Measurements from ENCODE around the gene RNASET2.
"Not testable (repeated sequence)": the region's sequence is repeated elsewhere in the genome, so short reads cannot be mapped to it uniquely, and the experiment has no call there.

The RNASET2 gene

DNA sequence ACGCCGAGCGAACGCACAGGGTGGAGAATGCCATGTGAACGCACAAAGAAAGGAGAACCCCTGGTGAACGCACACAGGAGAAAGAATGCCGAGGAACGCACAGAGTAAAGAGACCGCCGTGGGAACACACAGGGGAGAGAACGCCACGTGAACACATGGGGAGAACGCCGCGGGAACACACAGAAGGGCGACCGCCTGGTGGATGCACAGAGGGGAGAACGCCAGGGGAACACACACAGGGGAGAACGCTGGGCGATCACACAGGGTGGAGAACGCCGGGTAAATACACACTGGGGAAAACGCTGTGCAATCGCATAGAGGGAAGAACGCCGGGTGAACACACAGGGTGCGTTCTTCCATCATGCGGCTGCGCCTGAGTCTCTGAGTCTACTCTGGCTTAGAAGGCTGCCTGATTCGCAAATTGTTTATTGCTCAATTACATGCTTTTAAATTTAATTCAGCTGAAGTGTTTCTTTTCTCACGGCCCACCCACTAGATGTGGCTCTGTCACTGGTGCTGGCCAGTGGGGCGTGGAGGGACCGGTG, 54.1 kb downstream of the RNASET2 start:
- DNase-seq (ENCODE audit: low spot score), result no peak

DNA sequence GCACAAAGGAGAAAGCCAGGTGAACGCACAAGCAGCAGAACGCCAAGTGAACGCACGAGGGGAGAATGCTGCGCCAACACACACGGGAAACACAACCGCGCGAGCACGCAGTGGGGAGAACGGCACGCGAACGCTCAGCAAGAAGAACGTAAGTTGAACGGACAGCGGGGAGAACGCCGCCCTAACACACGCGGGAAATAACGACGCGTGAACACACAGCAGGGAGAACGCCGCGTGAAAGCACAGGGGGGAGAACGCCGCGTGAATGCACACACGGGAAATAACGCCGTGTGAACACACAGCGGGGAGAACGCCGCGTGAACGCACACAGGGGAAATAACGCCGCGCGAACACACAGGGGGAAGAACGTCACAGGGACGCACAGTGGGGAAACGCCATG, 54.7 kb downstream of the RNASET2 start:
- DNase-seq (ENCODE audit: low spot score), result no peak

DNA sequence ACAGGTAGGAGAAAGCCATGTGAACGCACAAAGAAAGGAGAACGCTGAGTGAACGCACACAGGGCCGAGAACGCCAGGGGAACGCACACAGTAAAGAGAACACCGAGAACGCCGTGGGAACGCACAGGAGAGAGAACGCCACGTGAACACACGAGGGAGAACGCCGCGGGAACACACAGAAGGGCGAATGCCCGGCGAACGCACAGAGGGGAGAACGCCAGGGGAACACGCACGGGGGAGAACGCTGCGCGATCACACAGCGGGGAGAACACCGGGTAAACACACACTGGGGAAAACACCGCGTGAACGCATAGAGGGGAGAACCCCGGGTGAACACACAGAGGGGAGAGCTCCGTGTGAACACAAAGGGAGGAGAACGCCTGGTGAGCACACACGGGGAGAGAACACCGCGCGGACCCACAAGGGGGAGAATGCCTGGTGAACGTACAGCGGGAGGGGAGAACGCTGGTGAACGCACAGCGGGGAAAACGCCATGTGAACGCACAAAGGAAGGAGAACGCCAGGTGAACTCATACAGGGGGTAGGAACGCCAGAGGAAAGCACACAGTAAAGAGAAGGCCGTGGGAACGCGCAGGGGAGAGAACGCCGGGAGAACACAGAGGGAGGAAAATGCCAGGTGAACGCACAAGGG, 55.3 kb downstream of the RNASET2 start:
- DNase-seq (ENCODE audit: low spot score), result no peak

GRCh38 chr6:166900130-166900708, 56.1 kb downstream of the RNASET2 start:
- DNase-seq (ENCODE audit: low spot score), result no peak

GRCh38 chr6:166898910-166899309, 57.4 kb downstream of the RNASET2 start:
- no peak for DNase-seq (ENCODE audit: low spot score)

GRCh38 chr6:166894614-166895013, 61.7 kb downstream of the RNASET2 start:
- not testable (repeated sequence) for DNase-seq (ENCODE audit: low spot score)

DNA sequence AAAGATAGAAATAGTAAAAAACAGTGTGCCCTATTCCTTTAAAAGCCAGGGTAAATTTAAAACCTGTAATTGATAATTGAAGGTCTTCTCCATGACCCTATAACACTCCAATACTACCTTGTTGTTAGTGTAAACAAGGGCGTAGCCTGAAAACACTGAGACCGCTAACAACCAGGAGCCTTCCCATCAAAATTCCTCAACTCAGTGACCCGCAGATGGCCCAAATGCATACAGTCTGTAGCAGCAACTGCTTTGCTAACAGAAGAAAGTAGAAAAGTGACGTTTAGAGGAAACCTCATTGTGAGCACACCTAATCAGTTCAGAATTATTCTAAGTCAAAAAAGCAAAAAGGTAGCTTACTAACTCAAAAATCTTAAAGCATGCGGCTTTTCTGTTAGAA, 63.9 kb downstream of the RNASET2 start:
- DNase-seq (ENCODE audit: low spot score), result not testable (repeated sequence)

GRCh38 chr6:166886773-166887172, 69.6 kb downstream of the RNASET2 start:
- DNase-seq (ENCODE audit: low spot score), result not testable (repeated sequence)

DNA sequence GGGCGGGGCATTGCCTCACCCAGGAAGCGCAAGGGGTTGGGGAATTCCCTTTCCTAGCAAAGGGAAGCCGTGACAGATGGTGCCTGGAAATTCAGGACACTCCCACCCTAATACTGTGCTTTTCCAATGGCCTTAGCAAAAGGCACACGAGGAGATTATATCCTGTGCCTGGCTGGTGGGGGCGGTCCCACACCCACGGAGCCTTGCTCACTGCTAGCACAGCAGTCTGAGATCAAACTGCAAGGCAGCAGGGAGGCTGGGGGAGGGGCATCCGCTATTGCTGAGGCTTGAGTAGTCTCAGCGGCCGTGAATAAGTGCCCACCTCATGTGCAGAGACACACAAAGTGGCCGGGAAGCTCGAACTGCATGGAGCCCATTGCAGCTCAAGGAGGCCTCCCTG, 71.4 kb downstream of the RNASET2 start:
- DNase-seq (ENCODE audit: low spot score), result not testable (repeated sequence)

GRCh38 chr6:166879594-166879993, 76.8 kb downstream of the RNASET2 start:
- no peak for DNase-seq (ENCODE audit: low spot score)

Data from germinal center (tissue), 1 donor.